ENCODE results near the gene TMEM14A. TPM values are rescaled to one million over a fixed set of nuclear protein-coding genes. Genes with fewer than 3 reads are reported as not detected.

Gene TMEM14A, protein sequence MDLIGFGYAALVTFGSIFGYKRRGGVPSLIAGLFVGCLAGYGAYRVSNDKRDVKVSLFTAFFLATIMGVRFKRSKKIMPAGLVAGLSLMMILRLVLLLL
- 12.6 TPM for total RNA-seq
- long read RNA-seq, transcript TMEM14A-201 (5 exons, 992 nt): major isoform, 29 of 30 reads
- long read RNA-seq, partial matches to known transcripts: 0 of 30 reads
- long read RNA-seq, other reads (novel, unspliced or antisense): 1 of 30 reads

- DNase-seq (ENCODE audit: low spot score): peak; percentile 98
Measured at GRCh38 chr6:52670502-52671409, at the start of gene TMEM14A. TSS of gene TMEM14A (plus strand) at chr6:52671113. CDS start at chr6:52677103, 5,990 bp downstream.

GRCh38 chr6:52621631-52622030 lies 49.3 kb upstream of the TMEM14A start:
- no peak for DNase-seq (ENCODE audit: low spot score)

- DNase-seq (ENCODE audit: low spot score): no peak
Measured at GRCh38 chr6:52622810-52623209, 48.1 kb upstream of the TMEM14A start.

DNA sequence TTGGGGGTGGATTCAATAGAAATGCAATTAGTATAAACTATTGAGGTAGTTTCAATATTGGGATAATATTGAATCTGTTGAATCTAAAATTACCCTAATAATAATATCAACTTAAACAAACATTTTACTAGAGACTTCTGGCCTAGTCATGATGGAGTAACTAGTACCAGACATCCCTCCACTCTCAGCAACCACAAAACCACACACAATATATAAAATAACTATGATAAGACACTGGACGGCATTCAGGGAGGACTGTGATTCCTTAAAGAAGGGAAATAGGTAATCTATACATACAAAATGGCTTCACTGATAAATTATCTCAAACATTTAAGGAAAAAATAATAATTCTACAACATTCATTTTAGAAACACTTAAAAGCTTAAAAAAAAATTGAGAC lies 38.9 kb upstream of the TMEM14A start:
- DNase-seq (ENCODE audit: low spot score): no peak

GRCh38 chr6:52634211-52634610 lies 36.7 kb upstream of the TMEM14A start:
- no peak for DNase-seq (ENCODE audit: low spot score)

DNA sequence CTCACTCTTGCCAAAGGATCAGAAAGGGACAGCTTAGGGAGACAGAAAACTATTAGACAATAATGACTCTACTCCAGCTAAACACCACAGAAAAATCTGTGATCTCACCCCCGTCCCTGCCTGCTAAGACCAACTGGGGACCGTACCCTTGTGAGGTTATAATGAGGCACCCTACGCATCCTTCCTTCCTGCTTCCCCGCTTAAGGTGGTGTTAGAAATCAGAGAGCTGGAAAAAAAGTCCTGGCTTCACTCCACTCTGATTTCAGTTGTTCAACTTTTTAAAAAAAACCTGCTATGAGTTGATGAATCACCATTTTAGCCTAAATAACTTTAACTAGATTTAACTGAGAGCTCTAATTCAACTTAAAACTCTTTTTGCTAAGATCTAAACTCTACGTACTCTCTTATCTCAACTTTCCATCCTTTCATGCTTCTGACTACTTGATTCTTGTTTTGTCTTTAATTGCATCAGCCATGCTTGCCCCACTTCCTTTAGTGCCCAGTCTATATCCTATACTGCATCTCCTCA lies 35.8 kb upstream of the TMEM14A start:
- DNase-seq (ENCODE audit: low spot score): no peak

GRCh38 chr6:52636830-52637229 lies 34.1 kb upstream of the TMEM14A start:
- DNase-seq (ENCODE audit: low spot score): no peak

- no peak for DNase-seq (ENCODE audit: low spot score)
Measured at GRCh38 chr6:52639493-52639892, 31.4 kb upstream of the TMEM14A start.

DNA sequence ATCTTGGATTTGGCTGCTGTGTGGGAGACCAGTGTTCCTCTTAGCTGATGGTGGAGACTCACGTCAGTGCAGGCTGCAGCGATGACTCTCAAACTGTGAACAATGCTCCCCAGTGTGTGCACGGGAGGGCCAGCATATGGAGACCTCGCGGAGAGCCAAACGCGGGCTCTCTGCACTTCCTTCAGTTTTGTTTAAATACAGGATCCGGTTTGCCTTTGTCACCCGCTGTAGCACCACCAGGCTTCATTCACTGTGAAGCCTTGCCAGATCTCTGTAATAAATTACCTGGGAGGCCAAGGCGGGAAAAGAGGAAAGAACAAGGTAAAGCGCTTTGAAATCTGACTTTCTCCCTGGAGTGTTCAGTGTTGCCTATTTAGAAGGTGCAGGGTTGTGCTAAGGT lies 30.7 kb upstream of the TMEM14A start:
- DNase-seq (ENCODE audit: low spot score): no peak

DNA sequence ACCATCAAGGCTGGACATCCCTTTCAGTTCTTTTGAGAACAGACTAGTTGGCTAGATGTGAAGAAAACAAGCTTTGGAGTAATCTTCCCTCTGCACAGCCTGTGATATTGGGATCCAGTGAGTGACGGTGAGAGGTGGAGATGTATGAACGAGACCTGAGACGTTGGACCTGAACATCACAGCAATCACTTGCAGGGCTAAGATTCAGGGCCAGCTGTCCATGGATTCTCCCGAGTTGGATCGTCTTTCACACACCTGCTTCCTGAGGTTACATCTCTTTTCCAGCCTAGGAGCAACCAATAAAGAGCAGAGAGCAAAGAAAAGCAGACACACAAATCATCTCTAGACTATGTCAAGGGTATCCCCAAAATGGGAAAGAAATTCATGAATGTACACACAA lies 30.0 kb upstream of the TMEM14A start:
- DNase-seq (ENCODE audit: low spot score): no peak

GRCh38 chr6:52641388-52641787 lies 29.5 kb upstream of the TMEM14A start:
- no peak for DNase-seq (ENCODE audit: low spot score)

DNA sequence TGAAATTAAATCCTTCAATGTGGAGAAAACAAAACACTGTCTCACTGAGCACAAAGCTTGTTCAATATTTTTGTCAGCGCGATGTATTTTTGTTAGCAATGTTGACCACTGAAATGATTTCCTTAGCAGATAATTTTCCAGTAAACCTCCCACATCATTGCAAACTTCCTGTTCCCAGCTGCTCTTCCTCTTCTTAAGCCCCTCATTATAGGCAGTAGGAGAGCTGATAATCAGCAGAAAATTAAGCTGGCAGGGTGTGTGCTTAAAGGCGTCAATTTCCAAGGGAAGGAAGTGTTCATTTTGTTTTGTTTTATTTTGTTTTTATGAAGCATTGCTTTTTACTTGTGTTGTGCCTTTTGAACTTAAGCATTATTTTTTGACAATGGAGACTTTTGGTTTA lies 29.1 kb upstream of the TMEM14A start:
- DNase-seq (ENCODE audit: low spot score): no peak

DNA sequence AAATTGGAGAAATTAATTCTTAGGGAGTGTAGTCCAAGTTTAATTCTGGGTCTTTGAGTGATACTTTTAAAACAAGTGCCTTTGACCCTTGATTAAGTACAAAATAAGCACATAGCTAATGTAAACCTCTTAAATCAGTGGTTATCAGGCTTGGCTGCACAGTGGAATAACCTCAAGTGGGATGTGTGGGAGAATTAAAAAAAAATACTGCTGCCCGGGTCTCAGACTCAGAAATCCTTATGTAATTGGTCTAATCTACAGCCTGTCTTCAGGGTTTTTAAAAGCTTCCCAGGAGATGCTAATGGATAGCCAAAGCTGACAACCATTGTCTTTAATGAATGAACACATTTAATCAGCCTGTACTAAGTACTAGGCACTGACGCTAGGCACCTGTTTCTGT lies 28.5 kb upstream of the TMEM14A start:
- no peak for DNase-seq (ENCODE audit: low spot score)

DNA sequence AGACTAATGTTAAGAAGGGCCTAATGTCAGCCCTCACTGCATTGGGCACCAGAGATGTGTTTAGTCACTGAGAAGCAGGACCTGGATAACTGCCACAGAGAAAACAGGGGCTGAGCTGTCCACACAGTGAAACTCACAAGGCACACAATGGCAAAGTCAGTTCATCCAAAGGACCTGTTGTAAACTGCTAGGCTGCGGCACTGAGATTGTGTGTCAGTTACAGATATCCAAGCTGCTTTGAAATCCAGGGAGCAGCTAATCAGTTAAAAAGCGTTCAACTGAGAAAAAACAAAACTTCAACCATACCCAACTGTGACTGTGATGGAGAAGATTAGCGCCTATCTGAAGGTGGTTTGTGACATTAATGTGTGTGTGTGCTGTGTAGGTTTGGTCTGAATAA lies 27.8 kb upstream of the TMEM14A start:
- no peak for DNase-seq (ENCODE audit: low spot score)

- no peak for DNase-seq (ENCODE audit: low spot score)
Measured at GRCh38 chr6:52644253-52644652, 26.7 kb upstream of the TMEM14A start.

DNA sequence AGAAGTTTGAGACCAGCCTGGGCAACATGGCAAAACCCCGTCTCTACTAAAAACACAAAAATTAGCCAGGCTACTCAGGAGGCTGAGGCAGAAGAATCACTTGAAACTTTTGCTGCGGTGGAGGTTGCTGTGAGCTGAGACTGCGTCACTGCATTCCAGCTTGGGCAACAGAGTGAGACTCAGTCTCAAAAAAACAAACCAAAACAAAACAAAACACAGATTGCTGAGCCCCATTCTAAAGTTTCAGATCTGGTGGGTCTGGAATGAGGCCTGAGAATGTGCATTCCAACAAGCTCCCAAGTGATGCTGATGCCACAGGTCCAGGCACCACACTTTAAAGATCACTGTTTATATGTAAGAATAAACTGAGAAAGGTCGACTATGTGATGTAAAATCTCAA lies 24.9 kb upstream of the TMEM14A start:
- no peak for DNase-seq (ENCODE audit: low spot score)

DNA sequence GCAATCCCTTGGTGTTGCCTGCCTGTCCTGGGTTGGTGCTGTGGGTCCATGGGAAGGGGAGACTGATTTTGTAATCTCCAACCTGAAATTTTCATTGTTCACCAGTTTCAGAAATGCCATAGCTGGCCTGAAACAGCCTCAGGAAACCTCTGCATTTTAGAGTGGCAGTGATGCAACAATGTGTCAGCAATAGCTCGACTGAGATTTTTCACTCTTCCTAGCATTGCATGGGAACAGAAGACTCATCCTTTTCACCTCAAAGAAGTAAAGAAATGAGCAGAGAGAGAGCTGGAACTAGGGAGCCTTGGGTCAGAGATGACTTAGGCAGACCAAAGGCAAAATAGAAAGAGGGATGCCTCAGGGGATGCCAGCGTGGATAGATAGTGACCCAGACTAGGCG lies 23.7 kb upstream of the TMEM14A start:
- no peak for DNase-seq (ENCODE audit: low spot score)

DNA sequence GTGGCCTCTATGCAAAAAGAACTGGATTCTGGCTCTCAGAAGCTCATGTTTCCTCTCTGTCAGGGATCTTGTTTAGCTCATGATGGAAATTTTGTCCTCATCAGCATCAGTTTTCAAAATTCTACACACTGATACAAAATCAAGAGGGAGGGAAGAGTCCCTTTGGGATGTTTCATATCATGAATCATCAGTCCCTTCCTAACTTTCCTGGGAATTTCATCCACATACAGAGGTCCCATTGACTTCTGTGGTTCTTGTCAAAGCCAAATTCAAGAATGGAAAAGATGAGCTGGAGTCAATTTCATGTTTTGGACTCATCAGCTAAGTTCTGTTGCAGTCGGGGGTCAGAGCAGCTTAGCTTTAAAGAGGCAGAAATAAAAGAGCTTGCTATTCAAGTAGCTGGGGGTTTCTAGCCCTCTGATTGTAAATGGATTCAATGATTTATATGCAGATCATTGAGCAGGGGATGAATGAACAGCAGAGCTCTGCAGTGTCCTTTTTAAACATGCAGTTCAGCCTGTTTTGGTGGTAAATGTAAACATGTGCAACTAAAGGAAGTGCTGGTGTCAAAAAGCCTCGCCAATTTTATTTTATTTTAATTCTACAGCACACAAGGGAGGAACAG lies 21.3 kb upstream of the TMEM14A start:
- DNase-seq (ENCODE audit: low spot score): no peak

- DNase-seq (ENCODE audit: low spot score): no peak
Measured at GRCh38 chr6:52650941-52651340, 20.0 kb upstream of the TMEM14A start.

GRCh38 chr6:52653151-52653550 lies 17.8 kb upstream of the TMEM14A start:
- no peak for DNase-seq (ENCODE audit: low spot score)

DNA sequence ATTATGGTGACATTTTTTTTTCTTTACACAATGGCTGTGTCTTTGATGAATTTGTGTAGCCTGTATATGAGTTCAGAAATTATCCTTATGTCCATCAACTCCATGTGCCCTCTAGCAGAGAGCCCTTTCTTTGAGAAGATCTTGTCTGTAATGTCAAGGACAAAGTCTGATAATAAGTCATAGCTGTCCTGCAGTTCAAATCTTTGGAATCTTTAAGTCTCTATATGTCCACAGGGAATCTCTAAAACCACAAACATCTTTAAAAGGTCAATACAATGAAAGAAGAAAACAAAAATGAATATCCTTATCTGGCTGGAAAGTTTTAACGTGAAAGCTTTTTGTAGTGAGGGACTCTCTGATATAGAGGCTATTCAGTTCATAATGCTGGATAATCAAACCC lies 16.9 kb upstream of the TMEM14A start:
- no peak for DNase-seq (ENCODE audit: low spot score)

DNA sequence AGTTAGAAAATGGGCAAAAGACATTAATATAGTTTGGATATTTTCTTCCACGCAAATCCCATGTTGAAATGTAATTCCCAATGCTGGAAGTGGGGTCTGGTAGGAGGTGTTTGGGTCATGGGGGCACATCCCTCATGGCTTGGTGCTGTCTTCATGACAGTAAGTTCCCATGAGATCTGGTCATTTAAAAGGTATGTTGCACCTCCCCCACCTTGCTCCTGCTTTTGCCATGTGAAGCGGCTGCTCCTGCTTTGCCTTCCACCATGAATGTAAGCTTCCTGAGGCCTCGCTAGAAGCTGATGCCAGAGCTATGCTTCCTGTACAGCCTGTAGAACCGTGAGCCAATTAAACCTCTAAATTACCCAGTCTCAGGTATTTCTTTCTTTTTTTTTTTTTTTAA lies 16.3 kb upstream of the TMEM14A start:
- no peak for DNase-seq (ENCODE audit: low spot score)

All from mesenteric fat pad (tissue), 1 donor.